ENCODE data around the gene LSM12.

DNA sequence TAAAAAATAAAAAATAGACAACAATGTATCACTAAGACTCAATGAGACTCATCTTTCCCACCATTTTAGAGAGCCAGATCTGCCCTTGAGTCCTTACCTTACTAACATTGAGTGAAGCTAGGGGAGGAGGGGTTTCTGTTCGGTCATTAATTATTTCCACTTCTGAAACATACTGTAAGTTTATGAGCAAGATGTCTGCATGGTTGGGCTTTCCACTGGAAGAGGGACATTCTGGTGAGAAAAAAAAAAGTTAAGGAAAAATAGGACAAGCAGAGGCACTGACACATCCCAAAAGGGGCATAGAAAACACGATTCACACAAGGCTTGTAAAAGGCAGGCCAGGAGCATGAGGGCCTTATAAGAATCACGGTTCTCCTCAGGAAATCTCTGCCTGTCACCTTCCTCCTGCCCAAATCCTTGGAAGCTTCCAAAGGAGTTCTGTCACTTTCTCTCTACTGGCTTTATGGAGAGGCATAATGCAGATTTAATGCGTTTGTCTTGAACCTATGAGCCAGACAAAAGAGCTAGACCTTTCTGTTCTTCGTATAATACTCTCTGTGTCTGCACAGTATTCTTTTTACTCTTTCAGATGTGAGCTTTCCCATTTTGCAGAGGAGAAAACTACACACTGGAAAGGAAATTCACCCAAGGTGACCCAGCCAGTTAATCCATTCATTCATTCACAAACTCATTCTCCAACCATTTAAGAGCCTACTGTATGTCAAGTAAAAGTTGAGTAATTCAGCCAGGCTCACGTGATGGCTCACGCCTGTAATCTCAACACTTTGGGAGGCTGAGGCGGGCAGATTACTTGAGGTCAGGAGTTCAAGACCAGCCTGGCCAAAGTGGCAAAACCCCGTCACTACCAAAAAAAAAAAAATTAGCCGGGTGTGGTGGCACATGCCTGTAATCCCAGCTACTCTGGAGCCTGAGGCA is 2.5 kb downstream of the LSM12 start:
- TF ChIP-seq, protein P1, sequence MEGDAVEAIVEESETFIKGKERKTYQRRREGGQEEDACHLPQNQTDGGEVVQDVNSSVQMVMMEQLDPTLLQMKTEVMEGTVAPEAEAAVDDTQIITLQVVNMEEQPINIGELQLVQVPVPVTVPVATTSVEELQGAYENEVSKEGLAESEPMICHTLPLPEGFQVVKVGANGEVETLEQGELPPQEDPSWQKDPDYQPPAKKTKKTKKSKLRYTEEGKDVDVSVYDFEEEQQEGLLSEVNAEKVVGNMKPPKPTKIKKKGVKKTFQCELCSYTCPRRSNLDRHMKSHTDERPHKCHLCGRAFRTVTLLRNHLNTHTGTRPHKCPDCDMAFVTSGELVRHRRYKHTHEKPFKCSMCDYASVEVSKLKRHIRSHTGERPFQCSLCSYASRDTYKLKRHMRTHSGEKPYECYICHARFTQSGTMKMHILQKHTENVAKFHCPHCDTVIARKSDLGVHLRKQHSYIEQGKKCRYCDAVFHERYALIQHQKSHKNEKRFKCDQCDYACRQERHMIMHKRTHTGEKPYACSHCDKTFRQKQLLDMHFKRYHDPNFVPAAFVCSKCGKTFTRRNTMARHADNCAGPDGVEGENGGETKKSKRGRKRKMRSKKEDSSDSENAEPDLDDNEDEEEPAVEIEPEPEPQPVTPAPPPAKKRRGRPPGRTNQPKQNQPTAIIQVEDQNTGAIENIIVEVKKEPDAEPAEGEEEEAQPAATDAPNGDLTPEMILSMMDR (IDR thresholded peaks at IDR 0.05), result no peak
- TF ChIP-seq EZH2phosphoT487 (IDR thresholded peaks at IDR 0.05), result no peak

Measured in neural progenitor cell (in vitro differentiated cells).